ENCODE measurements around the gene SRRM5.
"Not testable (repeated sequence)": the region's sequence is repeated elsewhere in the genome, so short reads cannot be mapped to it uniquely, and the experiment has no call there.

Gene SRRM5

DNA sequence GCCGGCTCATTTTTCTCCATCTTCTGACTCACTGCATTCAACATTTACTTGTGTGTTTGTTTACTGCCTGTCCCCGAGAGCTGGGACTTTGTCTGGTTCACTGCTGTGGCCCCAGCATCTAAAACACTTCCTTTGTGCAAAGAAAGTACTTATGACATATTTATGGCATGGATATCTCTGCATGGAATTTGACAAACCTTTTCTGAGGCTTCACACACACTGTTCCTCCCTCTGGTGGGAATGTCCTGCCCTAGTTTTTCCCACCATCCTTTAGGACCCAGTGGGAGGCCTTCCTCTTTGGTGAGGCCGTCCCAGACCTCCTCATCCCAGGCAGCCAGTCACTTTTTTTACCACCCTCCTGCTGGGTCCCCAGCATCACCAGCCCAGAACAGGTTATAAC lies 1.4 kb upstream of the SRRM5 start:
- in situ Hi-C loops (cut with MboI; ENCODE audit: low sequenced_read_pairs), result no loop called here

DNA sequence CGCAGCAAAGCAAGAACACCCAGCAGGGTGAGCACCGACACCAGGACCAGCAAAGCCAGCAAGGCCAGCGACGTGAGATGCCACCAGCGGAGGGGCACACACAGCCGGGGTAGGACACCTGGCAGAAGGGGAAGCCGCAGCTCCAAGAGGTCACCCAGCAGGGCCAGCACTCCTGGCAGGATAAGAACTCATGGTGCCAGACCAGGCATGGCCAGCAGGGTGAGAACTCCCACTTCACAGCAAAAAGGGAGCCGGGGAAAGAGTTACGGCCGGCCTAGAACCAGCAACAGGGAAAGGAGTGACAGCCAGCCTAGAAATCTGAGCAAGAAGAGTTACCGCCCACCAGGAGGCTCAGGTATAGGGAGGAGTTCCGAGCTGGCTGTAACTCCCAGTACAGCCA lies 486 bp downstream of the SRRM5 start:
- in situ Hi-C loops (cut with MboI; ENCODE audit: low sequenced_read_pairs), result no loop called here

GRCh38 chr19:43616306-43616705 lies 4.4 kb downstream of the SRRM5 start:
- in situ Hi-C loops (cut with MboI; ENCODE audit: low sequenced_read_pairs), result no loop called here

- in situ Hi-C loops (cut with MboI; ENCODE audit: low sequenced_read_pairs), result no loop called here
These were observed 5.1 kb downstream of the SRRM5 start for GRCh38 chr19:43616954-43617353.

- in situ Hi-C loops (cut with MboI; ENCODE audit: low sequenced_read_pairs), result no loop called here
These were observed 7.0 kb downstream of the SRRM5 start for GRCh38 chr19:43618921-43619261.

GRCh38 chr19:43619262-43620060 lies 7.6 kb downstream of the SRRM5 start, which contains the start of gene ZNF428:
TSS of gene ZNF428 (minus strand) at chr19:43619629. CDS start at chr19:43614304, 5,325 bp downstream.
- in situ Hi-C loops (cut with MboI; ENCODE audit: low sequenced_read_pairs), result no loop called here

- in situ Hi-C loops (cut with MboI; ENCODE audit: low sequenced_read_pairs), result no loop called here
These were observed 8.4 kb downstream of the SRRM5 start for GRCh38 chr19:43620061-43621001.

- in situ Hi-C loops (cut with MboI; ENCODE audit: low sequenced_read_pairs), result no loop called here
These were observed 10.2 kb downstream of the SRRM5 start for GRCh38 chr19:43622070-43622469.

DNA sequence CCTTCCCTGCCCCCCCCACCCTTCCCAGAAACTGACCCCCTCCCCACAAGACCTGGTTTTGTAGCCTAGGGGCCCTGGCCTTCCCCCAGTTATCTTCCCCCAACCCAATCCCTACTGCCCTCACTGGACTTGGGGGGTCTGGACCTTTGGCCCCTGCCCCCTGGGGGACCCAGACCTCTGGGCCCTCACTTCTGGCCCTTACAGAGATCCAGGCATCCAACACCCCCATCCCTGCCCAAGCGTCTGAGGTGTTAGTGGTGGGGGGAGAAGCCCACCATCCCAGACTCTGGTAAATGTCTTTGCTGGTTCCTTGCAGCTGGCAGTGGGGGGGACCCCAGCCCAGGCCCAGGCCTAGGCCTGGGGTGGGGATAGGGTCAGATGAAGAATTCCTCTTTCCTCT lies 11.1 kb downstream of the SRRM5 start:
- in situ Hi-C loops (cut with MboI; ENCODE audit: low sequenced_read_pairs), result no loop called here

- in situ Hi-C loops (cut with MboI; ENCODE audit: low sequenced_read_pairs), result no loop called here
These were observed 12.2 kb downstream of the SRRM5 start for GRCh38 chr19:43623889-43624670.

- in situ Hi-C loops (cut with MboI; ENCODE audit: low sequenced_read_pairs), result no loop called here
These were observed 13.0 kb downstream of the SRRM5 start for GRCh38 chr19:43624933-43625332.

DNA sequence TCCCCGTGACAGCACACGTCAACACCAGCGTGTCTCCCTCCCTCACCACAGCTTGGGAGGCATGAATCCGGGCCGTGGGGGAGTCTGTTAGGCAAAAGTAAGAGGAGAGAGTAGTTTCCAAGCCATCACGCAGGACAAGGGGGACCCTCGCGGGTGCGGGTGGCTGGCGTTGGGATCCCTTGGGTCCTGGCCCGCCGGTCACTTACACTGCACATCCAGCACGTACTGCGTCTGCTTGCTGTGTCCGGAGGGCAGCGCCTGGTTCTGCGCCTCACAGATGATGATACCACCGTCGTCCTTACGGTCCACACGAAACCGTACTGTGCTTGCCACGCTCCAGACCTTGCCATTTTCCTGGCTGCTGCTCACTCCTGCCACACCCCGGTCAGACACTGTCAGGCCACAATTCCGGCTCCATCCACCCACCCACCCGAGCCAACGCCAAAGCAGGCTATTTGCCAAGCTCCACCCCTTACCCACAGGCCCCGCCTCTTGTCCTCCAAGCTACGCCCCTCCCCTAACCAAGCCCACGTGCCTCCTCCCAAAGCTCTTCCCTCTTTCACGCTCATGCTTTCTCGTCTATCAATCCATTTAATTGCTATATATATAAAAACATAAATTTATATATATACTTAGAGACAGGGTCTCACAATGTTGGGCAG lies 14.2 kb downstream of the SRRM5 start:
- in situ Hi-C loops (cut with MboI; ENCODE audit: low sequenced_read_pairs), result no loop called here

- in situ Hi-C loops (cut with MboI; ENCODE audit: low sequenced_read_pairs), result no loop called here
These were observed 14.9 kb downstream of the SRRM5 start for GRCh38 chr19:43626838-43627237.

- in situ Hi-C loops (cut with MboI; ENCODE audit: low sequenced_read_pairs), result no loop called here
These were observed 16.9 kb downstream of the SRRM5 start for GRCh38 chr19:43628646-43629326.

DNA sequence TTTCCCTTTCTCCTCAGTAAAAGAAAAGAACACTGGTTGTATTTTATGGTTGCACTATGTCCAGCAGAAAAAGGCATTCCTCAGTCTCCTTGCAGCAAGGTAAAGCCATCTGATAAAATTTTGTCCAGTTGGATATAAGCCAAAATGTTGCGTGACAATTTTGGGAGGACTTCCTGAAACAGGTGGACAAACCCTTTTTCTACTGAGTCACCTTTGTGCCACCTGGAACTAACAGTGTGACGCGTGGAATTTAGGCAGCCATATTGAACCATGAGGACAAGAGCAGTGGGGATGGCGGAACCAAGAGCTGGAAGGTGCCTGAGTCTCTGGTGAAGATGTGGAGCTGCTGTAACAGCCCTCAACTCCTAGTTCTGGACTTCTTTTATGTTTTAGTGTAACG lies 19.6 kb downstream of the SRRM5 start:
- in situ Hi-C loops (cut with MboI; ENCODE audit: low sequenced_read_pairs), result no loop called here

- in situ Hi-C loops (cut with MboI; ENCODE audit: low sequenced_read_pairs), result no loop called here
These were observed 21.6 kb downstream of the SRRM5 start for GRCh38 chr19:43633520-43633919.

DNA sequence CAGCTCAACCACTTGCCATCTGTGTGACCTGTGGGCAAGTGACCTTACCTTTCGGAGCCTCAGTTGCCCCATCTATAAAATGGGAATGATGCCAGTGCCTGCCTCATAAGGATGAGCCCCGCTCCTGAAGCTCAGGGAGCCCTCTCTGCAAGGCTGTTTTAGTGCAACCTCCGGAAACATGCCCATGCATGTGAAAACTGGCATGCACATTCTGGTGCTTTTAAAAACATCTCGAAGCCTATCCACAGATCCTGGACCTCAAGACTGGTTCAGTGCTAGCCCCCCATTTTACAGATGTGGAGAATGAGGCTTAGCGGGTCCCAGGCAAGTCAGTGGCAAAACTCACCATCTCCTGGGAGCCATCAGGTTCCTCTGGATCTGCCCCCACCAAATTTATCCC lies 22.2 kb downstream of the SRRM5 start:
- in situ Hi-C loops (cut with MboI; ENCODE audit: low sequenced_read_pairs), result no loop called here

DNA sequence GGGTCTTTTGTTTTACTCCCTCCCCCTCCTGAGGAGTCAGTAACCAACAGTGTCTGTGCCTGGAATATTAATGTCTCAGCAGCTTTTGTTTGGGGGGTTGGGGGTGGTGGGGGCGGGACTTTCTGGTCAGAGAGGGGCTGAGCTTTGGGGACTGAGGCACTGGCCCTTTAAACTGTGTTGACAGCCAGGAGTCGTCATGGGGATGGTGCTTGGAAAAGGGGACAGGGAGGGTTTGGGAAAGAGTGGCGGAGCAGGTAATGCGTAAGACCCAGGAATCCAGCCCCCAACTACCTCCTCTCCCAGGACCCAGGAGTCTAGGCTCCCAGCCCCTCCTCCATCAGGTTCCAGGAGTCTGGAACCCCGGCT lies 22.6 kb downstream of the SRRM5 start:
- in situ Hi-C loops (cut with MboI; ENCODE audit: low sequenced_read_pairs), result no loop called here

DNA sequence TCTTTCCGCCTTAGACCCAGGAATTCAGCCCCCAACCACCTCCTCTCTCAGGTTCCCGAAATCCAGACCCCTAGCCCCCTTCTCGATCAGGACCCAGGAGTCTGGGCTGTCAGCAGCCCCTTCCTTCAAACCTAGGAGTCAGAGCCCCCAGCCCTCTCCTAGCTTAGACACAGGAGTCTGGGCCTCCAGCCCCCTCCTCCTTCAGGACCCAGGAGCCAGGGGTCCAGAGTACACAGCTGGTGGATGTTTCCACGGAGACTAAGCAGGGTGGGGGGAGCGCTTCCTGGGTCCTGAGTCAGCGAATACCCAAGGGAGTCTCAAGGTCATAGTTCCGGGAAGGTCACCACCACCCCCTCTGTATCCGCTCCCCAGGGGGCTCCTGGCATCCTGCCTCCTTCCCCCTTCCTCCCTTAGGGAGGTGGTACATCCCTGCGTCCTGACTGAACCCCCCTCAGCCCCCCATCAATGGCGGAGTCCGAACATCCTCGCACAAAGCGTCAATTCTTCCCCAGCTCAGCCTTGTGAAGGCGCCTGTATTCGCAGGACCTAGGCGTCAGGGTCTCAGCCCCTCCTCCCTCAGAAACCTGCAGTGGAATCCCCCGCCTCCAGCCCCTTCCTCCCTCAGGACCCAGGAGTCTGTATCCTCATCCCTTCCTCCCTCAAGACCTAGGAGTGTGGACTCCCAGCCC lies 23.1 kb downstream of the SRRM5 start:
- in situ Hi-C loops (cut with MboI; ENCODE audit: low sequenced_read_pairs), result no loop called here

GRCh38 chr19:43635561-43635940 lies 23.7 kb downstream of the SRRM5 start:
- in situ Hi-C loops (cut with MboI; ENCODE audit: low sequenced_read_pairs), result not testable (repeated sequence)
